Suprapubic skin (tissue), 3 donors: ENCODE data around the gene EOGT.

Experiments
- CTCF ChIP-seq, 2 donors: fragments of 200-600 bp in 1 of 2; fragments of 450-650 bp in 1 of 2; sonication (generic) in 1 of 2; IDR thresholded peaks; one replicate each; pipeline ENCODE4 v1.5.1; 2016 to 2019; ENCODE audit warnings: antibody characterized with exemption in 2 of 2, mild to moderate bottlenecking in 1 of 2, moderate library complexity in 1 of 2
- POLR2A ChIP-seq, 2 donors: fragments of 450-650 bp; IDR thresholded peaks; one replicate each; pipeline ENCODE4 v1.6.1; 2017; ENCODE audit warnings: antibody characterized with exemption in 2 of 2, mild to moderate bottlenecking in 2 of 2, moderate library complexity in 2 of 2

GRCh38 chr3:68996356-68996995 lies 17.0 kb downstream of the EOGT start:
- TF ChIP-seq CTCF (IDR thresholded peaks at IDR 0.05) (no peak), POLR2A (IDR thresholded peaks at IDR 0.05) (no peak)
